Naive B cell (primary cell): ENCODE results near the gene PEX11A. TPM values are rescaled to one million over a fixed set of nuclear protein-coding genes. Genes with fewer than 3 reads are reported as not detected.

Experiments
- ATAC-seq, 2 donors: fragments of 150-1000 bp; cut with Tn5 transposase; 2 replicates each; pipeline ENCODE4 v1.10.0; 2021; ENCODE audit warnings: low read depth in 2 of 2, mild to moderate bottlenecking in 2 of 2, moderate library complexity in 2 of 2
- DNase-seq: peaks from one replicate; pipeline ENCODE4 v3.0.0; 2022
- H3K27ac Mint-ChIP-seq, 6 donors: one replicate each; pipeline ENCODE4 v1.8.0; 2020 to 2022; ENCODE audit warnings: mild to moderate bottlenecking in 6 of 6, mixed read lengths in 6 of 6, moderate library complexity in 5 of 6, inconsistent platforms in 2 of 6
- H3K27me3 Mint-ChIP-seq, 3 donors: one replicate each; pipeline ENCODE4 v1.8.0; 2021 to 2022; ENCODE audit warnings: mixed read lengths in 3 of 3, mild to moderate bottlenecking in 1 of 3
- H3K36me3 Mint-ChIP-seq, 2 donors: one replicate each; pipeline ENCODE4 v1.8.0; 2020 to 2022; ENCODE audit warnings: mixed read lengths in 2 of 2, inconsistent platforms in 1 of 2, mild to moderate bottlenecking in 1 of 2
- H3K4me1 Mint-ChIP-seq, 3 donors: one replicate each; pipeline ENCODE4 v1.8.0; 2020 to 2022; ENCODE audit warnings: mixed read lengths in 3 of 3, inconsistent platforms in 1 of 3, mild to moderate bottlenecking in 1 of 3, moderate library complexity in 1 of 3
- H3K4me3 Mint-ChIP-seq, 8 donors: one replicate each; pipeline ENCODE4 v1.8.0; 2020 to 2022; ENCODE audit warnings: mild to moderate bottlenecking in 8 of 8, mixed read lengths in 8 of 8, moderate library complexity in 8 of 8, inconsistent platforms in 2 of 8
- H3K9me3 Mint-ChIP-seq, 7 donors: one replicate each; pipeline ENCODE4 v1.8.0; 2020 to 2022; ENCODE audit warnings: mixed read lengths in 7 of 7, mild to moderate bottlenecking in 5 of 7, inconsistent platforms in 2 of 7, moderate library complexity in 1 of 7
- polyA plus RNA-seq, 6 donors: library from polyadenylated mRNA; unstranded; fragments of 300-500 nt; fragmentation: Illumina TruSeq; gene quantifications; one replicate each; pipeline ENCODE4 v1.2.3, GENCODE V29; 2021; ENCODE audit warnings: low read depth in 6 of 6

PEX11A gene
- polyA plus RNA-seq, 6 donors from 2014 or later: 0.98 to 3.5 (median 1.7) TPM; not detected in 1

- H3K4me1 Mint-ChIP-seq: no peaks in the 10 kb centered on the region
- H3K9me3 Mint-ChIP-seq: peaks cover 0 to 3% (median 0%) of the 10 kb centered on the region in 7 donors
- no peak for DNase-seq
- no peak overlapping the region for H3K27ac Mint-ChIP-seq
- peaks cover 7 to 37% (median 25%) of the 10 kb centered on the region in 3 donors for H3K27me3 Mint-ChIP-seq
- no peak overlapping the region for H3K4me3 Mint-ChIP-seq
- no peak for ATAC-seq
- H3K36me3 Mint-ChIP-seq: no peaks in the 10 kb centered on the region
Observed at GRCh38 chr15:89671687-89672086, 18.9 kb downstream of the PEX11A start.

GRCh38 chr15:89670971-89671560 is 19.5 kb downstream of the PEX11A start:
- ATAC-seq: no peak
- peaks cover 7 to 43% (median 26%) of the 10 kb centered on the region in 3 donors for H3K27me3 Mint-ChIP-seq
- no peak for DNase-seq
- no peak overlapping the region for H3K4me3 Mint-ChIP-seq
- H3K4me1 Mint-ChIP-seq: no peaks in the 10 kb centered on the region
- peaks cover 0 to 3% (median 0%) of the 10 kb centered on the region in 7 donors for H3K9me3 Mint-ChIP-seq
- H3K36me3 Mint-ChIP-seq: no peaks in the 10 kb centered on the region
- no peak overlapping the region for H3K27ac Mint-ChIP-seq

GRCh38 chr15:89669941-89670340 is 20.6 kb downstream of the PEX11A start:
- H3K4me1 Mint-ChIP-seq: peaks cover 0 to 1% (median under 1%) of the 10 kb centered on the region in 3 donors
- peaks cover 10 to 48% (median 29%) of the 10 kb centered on the region in 3 donors for H3K27me3 Mint-ChIP-seq
- H3K4me3 Mint-ChIP-seq: no peak overlapping the region
- H3K9me3 Mint-ChIP-seq: peaks cover 0 to 3% (median 0%) of the 10 kb centered on the region in 7 donors
- DNase-seq (no peak), ATAC-seq (no peak)
- H3K27ac Mint-ChIP-seq: no peak overlapping the region
- no peaks in the 10 kb centered on the region for H3K36me3 Mint-ChIP-seq

DNA sequence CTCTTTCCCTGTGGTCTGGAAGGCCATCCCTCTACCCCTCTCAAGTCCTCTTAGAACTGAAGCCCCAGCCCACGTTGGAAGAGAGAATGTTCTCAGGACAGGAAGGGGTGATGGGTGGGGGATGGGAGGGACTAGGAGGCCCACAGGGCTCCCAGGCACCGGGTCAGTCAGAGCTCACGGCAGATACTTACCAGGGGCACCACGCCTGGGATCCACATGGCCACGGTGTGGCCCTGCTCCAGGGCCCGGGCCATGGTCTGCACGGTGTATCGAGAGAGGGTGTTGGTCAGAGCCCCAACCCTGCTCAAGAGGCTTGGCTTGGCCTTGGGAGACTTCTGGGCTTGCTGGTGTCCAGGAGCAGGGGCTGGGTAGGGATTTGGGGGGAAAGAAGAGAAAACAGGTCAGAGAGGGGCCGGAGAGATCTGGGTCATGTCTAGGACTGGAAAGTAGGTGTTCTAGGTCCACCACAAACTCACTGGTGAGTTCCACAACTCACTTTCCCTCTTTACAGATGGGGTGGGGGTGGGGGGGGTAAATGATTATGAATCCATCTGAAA is 21.2 kb downstream of the PEX11A start:
- H3K4me1 Mint-ChIP-seq: peaks cover 0 to 4% (median 4%) of the 10 kb centered on the region in 3 donors
- H3K36me3 Mint-ChIP-seq: no peaks in the 10 kb centered on the region
- no peak overlapping the region for H3K4me3 Mint-ChIP-seq
- peaks cover 0 to 3% (median 0%) of the 10 kb centered on the region in 7 donors for H3K9me3 Mint-ChIP-seq
- H3K27ac Mint-ChIP-seq: no peak overlapping the region
- ATAC-seq (no peak), DNase-seq (no peak)
- peaks cover 16 to 53% (median 35%) of the 10 kb centered on the region in 3 donors for H3K27me3 Mint-ChIP-seq

DNA sequence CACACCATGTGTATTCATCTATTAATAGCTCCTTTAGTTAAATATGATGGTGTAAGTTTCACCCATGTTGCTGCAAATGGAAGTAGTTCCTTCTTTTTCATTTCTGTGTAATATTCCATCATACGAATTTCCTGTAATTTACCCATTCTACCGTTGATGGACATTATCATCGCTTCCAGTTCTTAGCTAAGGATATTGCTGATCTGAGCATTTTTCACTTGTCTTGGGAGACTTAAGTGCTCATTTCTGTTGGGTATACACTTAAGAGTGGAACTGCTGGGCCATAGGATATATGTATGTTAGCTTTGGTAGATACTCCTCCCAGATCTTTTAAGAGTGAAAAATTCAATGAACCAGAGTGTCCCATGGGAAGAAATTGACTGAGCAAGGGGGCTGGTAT is 22.4 kb downstream of the PEX11A start:
- no peak for DNase-seq
- no peak overlapping the region for H3K27ac Mint-ChIP-seq
- no peaks in the 10 kb centered on the region for H3K36me3 Mint-ChIP-seq
- H3K4me3 Mint-ChIP-seq: no peak overlapping the region
- H3K4me1 Mint-ChIP-seq: peaks cover 0 to 4% (median 4%) of the 10 kb centered on the region in 3 donors
- ATAC-seq: no peak
- peaks cover 21 to 51% (median 38%) of the 10 kb centered on the region in 3 donors for H3K27me3 Mint-ChIP-seq
- peaks cover 0 to 3% (median 0%) of the 10 kb centered on the region in 7 donors for H3K9me3 Mint-ChIP-seq

DNA sequence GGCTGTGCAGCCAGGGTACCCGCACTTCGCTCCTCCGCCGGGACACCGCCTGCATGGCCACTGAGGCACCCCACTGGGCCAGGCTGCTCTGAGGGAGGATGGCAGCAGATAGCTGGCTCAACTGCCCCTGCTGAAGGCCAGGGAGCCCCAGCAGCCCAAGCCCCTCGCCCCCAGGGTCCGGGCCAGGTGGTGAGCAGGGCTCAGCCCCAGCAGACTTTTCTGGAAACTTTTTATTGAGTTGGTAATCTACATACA is 22.9 kb downstream of the PEX11A start:
- DNase-seq (no peak), ATAC-seq (no peak)
- no peaks in the 10 kb centered on the region for H3K36me3 Mint-ChIP-seq
- H3K4me3 Mint-ChIP-seq: no peak overlapping the region
- peaks cover 0 to 4% (median 4%) of the 10 kb centered on the region in 3 donors for H3K4me1 Mint-ChIP-seq
- H3K27ac Mint-ChIP-seq: no peak overlapping the region
- H3K9me3 Mint-ChIP-seq: peaks cover 0 to 3% (median 0%) of the 10 kb centered on the region in 7 donors
- peaks cover 21 to 53% (median 41%) of the 10 kb centered on the region in 3 donors for H3K27me3 Mint-ChIP-seq

DNA sequence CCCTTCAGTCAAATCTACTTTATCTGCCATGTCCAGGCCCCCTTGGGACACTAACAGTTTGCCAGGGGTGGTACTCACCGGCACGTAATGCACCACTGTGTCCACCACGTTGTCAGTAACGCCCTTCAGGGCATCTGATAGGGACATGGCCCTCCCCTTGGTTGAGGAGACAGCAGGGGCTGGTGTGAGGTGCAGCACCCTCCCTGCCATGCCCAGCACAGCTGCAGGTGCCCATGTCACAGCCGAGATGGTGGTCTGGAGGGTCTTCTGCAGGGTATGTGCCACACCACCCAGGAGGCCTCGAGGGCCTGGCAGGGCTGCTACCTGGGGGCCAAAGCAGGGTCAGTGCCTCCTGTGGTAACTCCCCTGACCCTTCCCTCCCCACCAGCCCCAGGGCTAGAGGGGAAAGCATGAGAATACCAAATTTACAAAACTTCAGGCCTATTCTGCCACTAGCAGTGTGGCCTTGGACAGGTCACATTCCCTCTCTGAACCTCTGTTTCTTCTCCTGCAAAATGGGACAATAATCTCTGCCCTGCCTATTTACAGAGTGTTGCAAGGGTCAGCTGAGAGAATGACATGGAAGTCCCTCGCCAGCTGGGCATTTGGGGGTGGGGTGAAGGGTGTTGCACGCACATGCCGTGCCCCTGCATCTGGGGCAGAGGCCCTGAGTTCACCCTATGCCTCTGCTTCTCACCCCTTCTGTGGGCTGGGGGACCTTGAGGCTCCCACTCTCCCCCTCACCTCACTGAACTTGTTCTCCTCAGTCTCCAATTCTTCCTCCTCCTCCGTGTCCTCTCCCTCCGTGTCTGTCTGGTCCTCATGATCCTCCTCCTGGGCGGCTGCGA is 23.5 kb downstream of the PEX11A start:
- ATAC-seq (no peak), DNase-seq (no peak)
- no peak overlapping the region for H3K27ac Mint-ChIP-seq
- H3K4me3 Mint-ChIP-seq: no peak overlapping the region
- H3K4me1 Mint-ChIP-seq: peaks cover 0 to 4% (median 4%) of the 10 kb centered on the region in 3 donors
- H3K9me3 Mint-ChIP-seq: peaks cover 0 to 3% (median 0%) of the 10 kb centered on the region in 7 donors
- no peaks in the 10 kb centered on the region for H3K36me3 Mint-ChIP-seq
- peaks cover 26 to 57% (median 46%) of the 10 kb centered on the region in 3 donors for H3K27me3 Mint-ChIP-seq

- DNase-seq: no peak
- no peak for ATAC-seq
- peaks cover 30 to 57% (median 48%) of the 10 kb centered on the region in 3 donors for H3K27me3 Mint-ChIP-seq
- peaks cover 0 to 3% (median 0%) of the 10 kb centered on the region in 7 donors for H3K9me3 Mint-ChIP-seq
- peak overlapping the region in 2 of 8 donors; percentile 10 to 59 for H3K4me3 Mint-ChIP-seq
- no peak overlapping the region for H3K27ac Mint-ChIP-seq
- H3K4me1 Mint-ChIP-seq: peaks cover 0 to 4% (median 4%) of the 10 kb centered on the region in 3 donors
- H3K36me3 Mint-ChIP-seq: no peaks in the 10 kb centered on the region
Observed at GRCh38 chr15:89666184-89666857, 24.2 kb downstream of the PEX11A start.

- Mint-ChIP-seq H3K36me3 (no peaks in the 10 kb centered on the region), H3K9me3 (peaks cover 0 to 3% (median 0%) of the 10 kb centered on the region in 7 donors), H3K27ac (no peak overlapping the region), H3K4me1 (peaks cover 0 to 4% (median 4%) of the 10 kb centered on the region in 3 donors), H3K4me3 (peak overlapping the region in 1 of 8 donors; percentile 10), H3K27me3 (peaks cover 34 to 55% (median 45%) of the 10 kb centered on the region in 3 donors)
- ATAC-seq (no peak), DNase-seq (no peak)
Observed at GRCh38 chr15:89665449-89666181, 24.9 kb downstream of the PEX11A start.

GRCh38 chr15:89664441-89665350 is 25.9 kb downstream of the PEX11A start:
- Mint-ChIP-seq H3K9me3 (peaks cover 0 to 4% (median 0%) of the 10 kb centered on the region in 7 donors), H3K36me3 (no peaks in the 10 kb centered on the region), H3K4me3 (peak overlapping the region in 5 of 8 donors; percentile 15 to 53 (median 41)), H3K27me3 (peaks cover 41 to 58% (median 49%) of the 10 kb centered on the region in 3 donors), H3K4me1 (peaks cover 0 to 4% (median 4%) of the 10 kb centered on the region in 3 donors), H3K27ac (peak overlapping the region in 1 of 6 donors; percentile 53)
- ATAC-seq (no peak), DNase-seq (no peak)

DNA sequence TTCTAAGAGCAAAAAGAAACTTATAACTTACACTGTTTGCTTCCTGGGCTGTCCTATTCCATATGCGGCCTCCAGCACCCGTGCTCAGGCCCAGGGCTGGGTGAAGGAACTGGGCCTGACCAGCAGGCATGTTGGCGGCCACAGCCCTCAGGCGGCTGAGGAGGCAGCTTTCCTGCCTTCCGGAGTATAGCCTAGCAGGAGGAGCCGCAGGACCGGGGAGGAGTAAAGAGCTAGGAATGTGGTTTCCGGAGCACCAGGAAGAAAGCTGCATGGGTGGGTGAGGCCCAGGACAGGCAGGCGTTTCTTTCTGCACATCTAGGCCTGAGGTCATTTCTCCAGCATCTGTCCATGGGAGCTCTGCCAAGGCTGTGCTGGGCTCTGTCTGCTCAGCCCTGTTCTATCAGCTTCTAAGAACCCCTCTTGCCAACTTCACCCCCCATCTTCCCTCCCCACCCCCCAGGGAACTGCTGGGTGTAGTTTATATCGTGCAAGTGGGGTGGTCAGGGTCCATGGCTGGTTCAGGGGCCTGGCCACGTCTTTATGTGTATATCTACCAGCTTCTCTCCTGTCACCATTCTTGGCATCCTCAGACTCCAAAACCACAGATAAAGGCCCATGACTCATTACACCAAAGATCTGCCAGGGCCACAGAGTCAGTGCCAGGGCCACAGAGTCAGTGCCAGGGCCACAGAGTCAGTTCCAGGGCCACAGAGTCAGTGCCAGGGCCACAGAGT is 27.5 kb downstream of the PEX11A start:
- no peaks in the 10 kb centered on the region for H3K36me3 Mint-ChIP-seq
- H3K4me3 Mint-ChIP-seq: no peak overlapping the region
- H3K4me1 Mint-ChIP-seq: peaks cover 0 to 4% (median 4%) of the 10 kb centered on the region in 3 donors
- ATAC-seq: no peak
- no peak for DNase-seq
- H3K27ac Mint-ChIP-seq: no peak overlapping the region
- peaks cover 0 to 3% (median 0%) of the 10 kb centered on the region in 7 donors for H3K9me3 Mint-ChIP-seq
- peaks cover 47 to 60% (median 55%) of the 10 kb centered on the region in 3 donors for H3K27me3 Mint-ChIP-seq
